Smooth muscle cell of the pulmonary artery (primary cell): Measurements from ENCODE around the gene OR7E24. TPM values are rescaled to one million over a fixed set of nuclear protein-coding genes. Genes with fewer than 3 reads are reported as not detected.

Experiments used
- total RNA-seq: library from RNA; depleted of rRNA; stranded (reverse); fragments of >200 nt; gene quantifications from 2 replicates; pipeline ENCODE4 v1.2.3, GENCODE V29; 2014

OR7E24 gene
- not detected in 2 replicates for total RNA-seq

DNA sequence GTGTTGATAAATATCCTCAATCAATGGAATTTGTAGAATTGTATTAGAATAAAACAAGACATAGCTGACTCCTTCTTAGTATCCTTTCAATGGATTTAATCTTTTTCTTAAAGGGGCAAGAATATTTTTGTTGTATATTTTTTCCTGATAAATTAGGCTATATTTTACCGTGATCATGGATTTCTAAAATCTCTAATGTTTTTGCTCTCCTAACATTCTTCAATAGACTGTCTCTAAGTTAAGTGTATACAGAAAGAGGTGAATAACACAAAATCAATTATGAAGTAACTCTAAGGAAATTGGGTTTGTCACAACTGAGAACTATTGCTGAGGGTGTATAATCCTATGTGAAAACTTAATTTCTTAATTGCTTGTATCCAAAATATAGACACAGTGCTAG, at the start of gene OR7E24:
Gene OR7E24, plus strand, starts transcription at position 301 of the 400 bp plus-strand sequence. CDS start 114 bp downstream, outside the sequence.

DNA sequence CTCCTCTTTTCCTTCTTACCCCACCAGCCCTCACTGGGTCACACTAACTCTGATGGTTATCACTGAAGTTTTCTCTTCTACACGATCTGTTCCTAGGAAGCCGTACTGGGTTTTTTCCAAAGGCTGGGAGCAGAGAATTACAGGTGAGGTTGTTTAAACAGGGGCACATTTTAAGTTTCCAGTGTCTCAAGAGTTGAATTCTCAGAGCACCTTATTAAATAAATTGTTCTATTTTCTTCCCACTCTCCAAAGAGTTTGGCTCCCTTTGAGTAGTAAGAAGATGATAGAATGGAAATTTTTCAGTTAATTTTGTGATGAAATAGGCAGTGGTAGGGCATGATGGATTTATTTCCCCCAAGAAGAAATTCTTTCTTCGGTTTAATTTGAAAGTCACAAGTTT, 31.2 kb upstream of the OR7E24 start, which contains the start of gene OR7D4:
Gene OR7D4, minus strand, starts transcription at position 101 of the 400 bp plus-strand sequence. CDS start 4,752 bp downstream, outside the sequence.

Other genes with a start within 250 kb of the OR7E24 start
- not detected in 2 replicates for gene MUC16, start 240.5 kb upstream of the OR7E24 start, total RNA-seq
- gene OR1M1, start 163.9 kb upstream of the OR7E24 start, total RNA-seq, result not detected in 2 replicates
- not detected in 2 replicates for gene OR7G2, start 143.5 kb upstream of the OR7E24 start, total RNA-seq
- gene OR7G1, start 135.2 kb upstream of the OR7E24 start, total RNA-seq, result not detected in 2 replicates
- not detected in 2 replicates for gene OR7G3, start 124.0 kb upstream of the OR7E24 start, total RNA-seq
- 16.1 and 19.0 TPM in 2 replicates for gene ZNF317, start 110.5 kb upstream of the OR7E24 start, total RNA-seq
- gene OR7D2, start 72.0 kb upstream of the OR7E24 start, total RNA-seq, result not detected in 2 replicates
- not detected in 2 replicates for gene OR7D4, start 31.3 kb upstream of the OR7E24 start, total RNA-seq
- 9.1 and 9.6 TPM in 2 replicates for gene ZNF699, start 58.9 kb downstream of the OR7E24 start, total RNA-seq
- gene ZNF559, start 73.2 kb downstream of the OR7E24 start, total RNA-seq, result 15.0 and 15.6 TPM in 2 replicates
- gene ZNF177, start 112.1 kb downstream of the OR7E24 start, total RNA-seq, result 1.3 and 2.0 TPM in 2 replicates
- 6.2 and 8.7 TPM in 2 replicates for gene ZNF266, start 184.6 kb downstream of the OR7E24 start, total RNA-seq
- gene ZNF560, start 247.7 kb downstream of the OR7E24 start, total RNA-seq, result 0.33 and 1.1 TPM in 2 replicates